NK-92 (cell line): ENCODE results near the gene ZDHHC17.
"Not testable (repeated sequence)": the region's sequence is repeated elsewhere in the genome, so short reads cannot be mapped to it uniquely, and the experiment has no call there.

Experiments used
- DNase-seq: peaks from one replicate; lab custom pipeline; 2025; ENCODE audit not compliant: unreplicated experiment; lab: John Stamatoyannopoulos, UW

Gene ZDHHC17

GRCh38 chr12:76765598-76765997 lies 1.7 kb downstream of the ZDHHC17 start:
- no peak for DNase-seq

- no peak for DNase-seq
Observed at GRCh38 chr12:76766161-76766560, 2.2 kb downstream of the ZDHHC17 start.

- no peak for DNase-seq
Observed at GRCh38 chr12:76768576-76768975, 4.7 kb downstream of the ZDHHC17 start.

GRCh38 chr12:76777765-76778216 lies 13.9 kb downstream of the ZDHHC17 start:
- DNase-seq: no peak

GRCh38 chr12:76778364-76778763 lies 14.4 kb downstream of the ZDHHC17 start:
- no peak for DNase-seq

- not testable (repeated sequence) for DNase-seq
Observed at GRCh38 chr12:76779310-76779709, 15.4 kb downstream of the ZDHHC17 start.

GRCh38 chr12:76781321-76781720 lies 17.4 kb downstream of the ZDHHC17 start:
- no peak for DNase-seq

GRCh38 chr12:76782526-76782925 lies 18.6 kb downstream of the ZDHHC17 start:
- DNase-seq: no peak

GRCh38 chr12:76784600-76785051 lies 20.7 kb downstream of the ZDHHC17 start:
- no peak for DNase-seq

- no peak for DNase-seq
Observed at GRCh38 chr12:76785407-76785806, 21.5 kb downstream of the ZDHHC17 start.

GRCh38 chr12:76786986-76787385 lies 23.1 kb downstream of the ZDHHC17 start:
- DNase-seq: no peak

GRCh38 chr12:76787689-76788088 lies 23.8 kb downstream of the ZDHHC17 start:
- no peak for DNase-seq

- no peak for DNase-seq
Observed at GRCh38 chr12:76789335-76790050, 25.6 kb downstream of the ZDHHC17 start.

- no peak for DNase-seq
Observed at GRCh38 chr12:76790564-76791552, 26.9 kb downstream of the ZDHHC17 start.

GRCh38 chr12:76792828-76793227 lies 28.9 kb downstream of the ZDHHC17 start:
- no peak for DNase-seq

- DNase-seq: no peak
Observed at GRCh38 chr12:76798864-76799263, 34.9 kb downstream of the ZDHHC17 start.

GRCh38 chr12:76799362-76799761 lies 35.4 kb downstream of the ZDHHC17 start:
- no peak for DNase-seq

- DNase-seq: no peak
Observed at GRCh38 chr12:76802060-76802459, 38.1 kb downstream of the ZDHHC17 start.

GRCh38 chr12:76804435-76804976 lies 40.6 kb downstream of the ZDHHC17 start:
- DNase-seq: no peak

GRCh38 chr12:76810671-76811419 lies 46.9 kb downstream of the ZDHHC17 start:
- DNase-seq: no peak

- no peak for DNase-seq
Observed at GRCh38 chr12:76811976-76812375, 48.1 kb downstream of the ZDHHC17 start.
